Activated naive CD8-positive, alpha-beta T cell treated with anti-CD3 and anti-CD28 coated beads for 36 hours (primary cell): ENCODE data around the gene PANK4. TPM values are rescaled to one million over a fixed set of nuclear protein-coding genes. Genes with fewer than 3 reads are reported as not detected.
A peak's percentile ranks its signal among the peaks of the same experiment; 100 is the strongest.

Source experiments
- DNase-seq: peaks from one replicate; pipeline ENCODE4 v3.0.0; 2021
- H3K27ac Mint-ChIP-seq: one replicate; pipeline ENCODE4 v1.8.0; 2022; ENCODE audit warnings: mild to moderate bottlenecking, moderate library complexity, mixed read lengths
- H3K27me3 Mint-ChIP-seq: one replicate; pipeline ENCODE4 v1.8.0; 2022; ENCODE audit warnings: mild to moderate bottlenecking, mixed read lengths
- H3K36me3 Mint-ChIP-seq: one replicate; pipeline ENCODE4 v1.8.0; 2021; ENCODE audit warnings: mild to moderate bottlenecking, mixed read lengths
- H3K4me1 Mint-ChIP-seq: one replicate; pipeline ENCODE4 v1.8.0; 2021; ENCODE audit warnings: mixed read lengths
- H3K4me3 Mint-ChIP-seq: one replicate; pipeline ENCODE4 v1.8.0; 2022; ENCODE audit warnings: mild to moderate bottlenecking, moderate library complexity, mixed read lengths
- H3K9me3 Mint-ChIP-seq: one replicate; pipeline ENCODE4 v1.8.0; 2022; ENCODE audit warnings: mixed read lengths
- total RNA-seq, 2 experiments: library from RNA; stranded (reverse); gene quantifications; one replicate each; pipeline ENCODE4 v1.2.3, GENCODE V29; 2021

The PANK4 gene
- total RNA-seq, 2 experiments from 2014 or later, result 29.8 to 34.3 TPM

GRCh38 chr1:2543543-2544092 is 17.2 kb upstream of the PANK4 start:
- no peaks in the 10 kb centered on the region for H3K27me3 Mint-ChIP-seq
- peaks cover 10% of the 10 kb centered on the region for H3K4me1 Mint-ChIP-seq
- no peak overlapping the region for H3K27ac Mint-ChIP-seq
- H3K4me3 Mint-ChIP-seq, result no peak overlapping the region
- H3K9me3 Mint-ChIP-seq, result no peaks in the 10 kb centered on the region
- no peak for DNase-seq
- H3K36me3 Mint-ChIP-seq, result no peaks in the 10 kb centered on the region

- no peaks in the 10 kb centered on the region for H3K9me3 Mint-ChIP-seq
- H3K4me3 Mint-ChIP-seq, result no peak overlapping the region
- DNase-seq, result no peak
- H3K4me1 Mint-ChIP-seq, result peaks cover 3% of the 10 kb centered on the region
- H3K27me3 Mint-ChIP-seq, result no peaks in the 10 kb centered on the region
- no peaks in the 10 kb centered on the region for H3K36me3 Mint-ChIP-seq
- no peak overlapping the region for H3K27ac Mint-ChIP-seq
Measured at GRCh38 chr1:2542246-2542915, 16.0 kb upstream of the PANK4 start.

GRCh38 chr1:2541619-2542245 is 15.3 kb upstream of the PANK4 start:
- Mint-ChIP-seq H3K4me3 (no peak overlapping the region), H3K27me3 (no peaks in the 10 kb centered on the region), H3K36me3 (no peaks in the 10 kb centered on the region), H3K27ac (no peak overlapping the region), H3K9me3 (no peaks in the 10 kb centered on the region), H3K4me1 (peaks cover 3% of the 10 kb centered on the region)
- DNase-seq, result no peak

GRCh38 chr1:2540816-2541492 is 14.6 kb upstream of the PANK4 start:
- no peak for DNase-seq
- no peaks in the 10 kb centered on the region for H3K36me3 Mint-ChIP-seq

GRCh38 chr1:2539312-2539907 is 13.0 kb upstream of the PANK4 start:
- peak; percentile 55 for DNase-seq
- Mint-ChIP-seq H3K9me3 (no peaks in the 10 kb centered on the region), H3K4me1 (peaks cover 3% of the 10 kb centered on the region), H3K36me3 (no peaks in the 10 kb centered on the region), H3K4me3 (no peak overlapping the region), H3K27me3 (no peaks in the 10 kb centered on the region), H3K27ac (no peak overlapping the region)

More at GRCh38 chr1:2540816-2541492, 14.6 kb upstream of the PANK4 start:
- Mint-ChIP-seq H3K4me3 (no peak overlapping the region), H3K9me3 (no peaks in the 10 kb centered on the region), H3K4me1 (peaks cover 3% of the 10 kb centered on the region), H3K27me3 (no peaks in the 10 kb centered on the region), H3K27ac (no peak overlapping the region)

GRCh38 chr1:2538872-2539271 is 12.5 kb upstream of the PANK4 start:
- Mint-ChIP-seq H3K4me3 (no peak overlapping the region), H3K27me3 (no peaks in the 10 kb centered on the region), H3K36me3 (no peaks in the 10 kb centered on the region), H3K4me1 (peaks cover 2% of the 10 kb centered on the region), H3K27ac (no peak overlapping the region), H3K9me3 (no peaks in the 10 kb centered on the region)
- no peak for DNase-seq

- H3K4me1 Mint-ChIP-seq, result peaks cover 2% of the 10 kb centered on the region
- no peaks in the 10 kb centered on the region for H3K27me3 Mint-ChIP-seq
- H3K4me3 Mint-ChIP-seq, result no peak overlapping the region
- DNase-seq, result no peak
- H3K36me3 Mint-ChIP-seq, result no peaks in the 10 kb centered on the region
- H3K27ac Mint-ChIP-seq, result no peak overlapping the region
- H3K9me3 Mint-ChIP-seq, result no peaks in the 10 kb centered on the region
Measured at GRCh38 chr1:2538376-2538775, 12.0 kb upstream of the PANK4 start.

- Mint-ChIP-seq H3K36me3 (no peaks in the 10 kb centered on the region), H3K27ac (no peak overlapping the region), H3K4me1 (peaks cover 2% of the 10 kb centered on the region), H3K4me3 (no peak overlapping the region), H3K27me3 (no peaks in the 10 kb centered on the region), H3K9me3 (no peaks in the 10 kb centered on the region)
- DNase-seq, result no peak
Measured at GRCh38 chr1:2537784-2538115, 11.4 kb upstream of the PANK4 start.

GRCh38 chr1:2535981-2536380 is 9.6 kb upstream of the PANK4 start:
- Mint-ChIP-seq H3K4me1 (peaks cover 2% of the 10 kb centered on the region), H3K9me3 (no peaks in the 10 kb centered on the region), H3K27ac (no peak overlapping the region), H3K27me3 (peaks cover under 1% of the 10 kb centered on the region), H3K36me3 (no peaks in the 10 kb centered on the region), H3K4me3 (no peak overlapping the region)
- no peak for DNase-seq

GRCh38 chr1:2535455-2535854 is 9.1 kb upstream of the PANK4 start:
- DNase-seq, result no peak
- Mint-ChIP-seq H3K36me3 (no peaks in the 10 kb centered on the region), H3K27ac (no peak overlapping the region), H3K9me3 (no peaks in the 10 kb centered on the region), H3K4me3 (no peak overlapping the region), H3K4me1 (peaks cover 2% of the 10 kb centered on the region), H3K27me3 (peaks cover 6% of the 10 kb centered on the region)

GRCh38 chr1:2534687-2535441 is 8.5 kb upstream of the PANK4 start:
- Mint-ChIP-seq H3K27ac (no peak overlapping the region), H3K27me3 (peaks cover 6% of the 10 kb centered on the region), H3K36me3 (no peaks in the 10 kb centered on the region), H3K4me1 (peaks cover 2% of the 10 kb centered on the region), H3K4me3 (no peak overlapping the region), H3K9me3 (no peaks in the 10 kb centered on the region)
- no peak for DNase-seq

GRCh38 chr1:2534315-2534686 is 7.9 kb upstream of the PANK4 start:
- peaks cover 2% of the 10 kb centered on the region for H3K4me1 Mint-ChIP-seq
- no peaks in the 10 kb centered on the region for H3K9me3 Mint-ChIP-seq
- H3K27me3 Mint-ChIP-seq, result peaks cover 6% of the 10 kb centered on the region
- no peak overlapping the region for H3K27ac Mint-ChIP-seq
- no peak overlapping the region for H3K4me3 Mint-ChIP-seq
- H3K36me3 Mint-ChIP-seq, result no peaks in the 10 kb centered on the region
- no peak for DNase-seq

- Mint-ChIP-seq H3K9me3 (no peaks in the 10 kb centered on the region), H3K27ac (no peak overlapping the region), H3K4me3 (no peak overlapping the region), H3K4me1 (peaks cover 10% of the 10 kb centered on the region), H3K27me3 (peaks cover 6% of the 10 kb centered on the region), H3K36me3 (no peaks in the 10 kb centered on the region)
- DNase-seq, result no peak
Measured at GRCh38 chr1:2533365-2533764, 7.0 kb upstream of the PANK4 start.

- Mint-ChIP-seq H3K36me3 (no peaks in the 10 kb centered on the region), H3K4me1 (peaks cover 10% of the 10 kb centered on the region), H3K9me3 (no peaks in the 10 kb centered on the region), H3K4me3 (no peak overlapping the region), H3K27me3 (peaks cover 6% of the 10 kb centered on the region), H3K27ac (no peak overlapping the region)
- no peak for DNase-seq
Measured at GRCh38 chr1:2532485-2533160, 6.2 kb upstream of the PANK4 start.
